HG03439 (cell line): ENCODE measurements around the gene ZNF687.
A peak's percentile ranks its signal among the peaks of the same experiment; 100 is the strongest.

ENCODE experiments used
- ATAC-seq: cut with Tn5 transposase; IDR thresholded peaks from one replicate; pipeline ENCODE4 v1.9.1; 2021; ENCODE audit warnings: mild to moderate bottlenecking, moderate library complexity; ENCODE audit not compliant: unreplicated experiment

Gene ZNF687

GRCh38 chr1:151281225-151281968 lies 702 bp upstream of the ZNF687 start:
- ATAC-seq = peak; percentile 36

DNA sequence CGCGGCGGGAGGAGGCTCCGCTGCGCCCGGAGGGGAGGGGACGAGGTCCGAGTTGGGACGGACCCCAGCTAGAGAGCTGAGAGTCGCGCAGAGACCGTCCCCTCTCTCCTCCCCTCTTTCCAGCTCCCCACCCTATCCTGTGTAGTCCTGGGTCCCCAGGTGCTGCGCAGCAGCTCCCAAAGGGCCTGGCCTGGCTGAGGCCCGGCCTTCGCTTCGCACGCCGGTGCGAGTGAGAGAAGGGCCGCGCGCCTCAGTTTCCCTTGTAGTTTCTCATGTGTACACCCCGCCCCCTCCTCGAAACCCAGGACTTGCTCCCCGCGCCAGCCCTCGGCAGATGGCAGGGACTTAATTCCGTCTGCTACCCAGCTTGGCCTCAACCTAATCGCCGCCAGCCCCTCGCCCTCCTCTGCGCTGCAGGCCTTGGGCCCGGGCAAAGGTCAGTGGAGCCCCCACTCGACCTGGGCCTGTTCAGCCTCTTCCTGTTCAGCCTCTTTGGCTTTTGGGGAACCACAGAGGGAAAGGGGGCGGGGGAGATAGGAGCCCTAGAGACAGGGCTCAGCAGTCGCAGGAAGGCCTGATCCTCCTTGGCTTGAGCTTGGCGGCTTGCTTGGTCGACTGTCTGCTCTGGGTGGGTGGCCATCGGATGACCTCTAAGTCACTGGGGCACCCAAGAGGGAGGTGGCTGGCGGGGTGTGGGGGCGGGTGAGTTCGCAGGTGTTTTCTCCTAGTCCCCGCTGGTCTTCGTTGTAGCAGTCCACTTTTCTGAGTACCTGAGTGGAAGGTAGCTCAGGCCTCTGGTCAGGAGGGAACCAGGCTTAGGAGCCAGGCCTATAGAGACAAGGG lies 1.0 kb downstream of the ZNF687 start:
- no peak for ATAC-seq

- ATAC-seq = no peak
These were observed 2.0 kb downstream of the ZNF687 start for GRCh38 chr1:151284013-151284577.

- ATAC-seq = no peak
These were observed 4.7 kb downstream of the ZNF687 start for GRCh38 chr1:151286619-151287340.

GRCh38 chr1:151287341-151287699 lies 5.2 kb downstream of the ZNF687 start:
- ATAC-seq = no peak

- ATAC-seq = no peak
These were observed 5.8 kb downstream of the ZNF687 start for GRCh38 chr1:151287767-151288500.

GRCh38 chr1:151288502-151288901 lies 6.4 kb downstream of the ZNF687 start:
- ATAC-seq = no peak

DNA sequence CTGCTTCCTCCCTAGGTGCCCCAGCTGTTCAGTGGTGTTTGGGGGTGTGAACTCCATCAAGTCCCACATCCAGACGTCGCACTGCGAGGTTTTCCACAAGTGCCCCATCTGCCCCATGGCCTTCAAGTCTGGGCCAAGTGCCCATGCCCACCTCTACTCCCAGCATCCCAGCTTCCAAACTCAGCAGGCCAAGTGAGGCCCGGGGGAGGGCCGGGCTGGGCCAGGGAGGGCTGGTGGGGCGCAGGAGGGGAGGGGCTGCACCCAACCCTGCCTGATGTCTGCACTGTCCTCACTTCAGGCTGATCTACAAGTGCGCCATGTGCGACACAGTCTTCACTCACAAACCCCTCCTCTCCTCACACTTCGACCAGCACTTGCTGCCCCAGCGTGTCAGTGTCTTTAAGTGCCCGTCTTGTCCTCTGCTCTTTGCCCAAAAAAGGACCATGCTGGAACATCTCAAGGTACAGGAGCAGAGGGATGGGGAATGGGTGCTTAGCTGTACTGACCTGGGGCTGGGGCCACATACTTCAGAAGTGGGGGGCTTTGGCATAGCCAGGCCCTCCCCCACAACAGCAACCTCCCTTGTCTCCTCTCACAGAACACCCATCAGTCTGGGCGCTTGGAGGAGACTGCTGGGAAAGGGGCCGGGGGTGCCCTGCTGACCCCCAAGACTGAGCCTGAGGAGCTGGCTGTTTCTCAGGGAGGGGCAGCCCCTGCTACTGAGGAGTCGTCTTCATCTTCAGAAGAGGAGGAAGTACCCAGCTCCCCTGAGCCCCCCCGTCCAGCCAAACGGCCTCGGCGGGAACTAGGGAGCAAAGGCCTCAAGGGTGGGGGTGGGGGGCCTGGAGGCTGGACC lies 7.2 kb downstream of the ZNF687 start:
- ATAC-seq = no peak

DNA sequence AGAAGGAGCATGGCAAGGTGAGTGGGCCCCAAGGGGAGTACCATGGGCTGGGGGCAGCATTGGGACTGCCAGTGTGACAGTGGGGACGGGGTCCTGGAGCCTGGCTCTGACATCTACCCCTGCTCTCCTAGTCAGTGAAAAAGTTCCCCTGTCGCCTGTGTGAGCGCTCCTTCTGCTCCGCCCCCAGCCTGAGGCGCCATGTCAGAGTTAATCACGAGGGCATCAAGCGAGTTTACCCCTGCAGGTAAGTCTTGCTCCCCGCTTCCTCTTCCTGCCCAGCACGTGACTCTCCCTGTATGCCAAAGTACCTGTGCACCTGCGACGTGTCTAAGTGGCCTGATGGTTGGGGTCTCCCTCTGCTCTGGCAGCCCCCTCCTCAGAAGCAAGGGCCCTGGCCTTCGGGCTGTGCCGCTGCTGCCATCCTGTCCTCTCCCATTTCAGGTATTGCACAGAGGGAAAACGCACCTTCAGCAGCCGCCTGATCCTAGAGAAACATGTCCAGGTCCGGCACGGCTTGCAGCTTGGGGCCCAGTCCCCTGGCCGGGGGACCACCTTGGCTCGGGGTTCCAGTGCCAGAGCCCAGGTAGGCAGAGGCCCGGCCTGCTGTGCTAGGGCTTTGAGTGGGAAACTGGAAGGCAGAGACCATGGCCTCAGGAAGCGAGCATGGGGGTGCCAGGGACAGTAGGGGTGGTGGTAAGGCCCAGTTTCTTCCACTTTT lies 8.1 kb downstream of the ZNF687 start:
- no peak for ATAC-seq

- ATAC-seq = no peak
These were observed 8.7 kb downstream of the ZNF687 start for GRCh38 chr1:151290709-151291303.

GRCh38 chr1:151292207-151293030 lies 10.3 kb downstream of the ZNF687 start:
- ATAC-seq = no peak

GRCh38 chr1:151293093-151293492 lies 11.0 kb downstream of the ZNF687 start:
- no peak for ATAC-seq

GRCh38 chr1:151294742-151295462 lies 12.8 kb downstream of the ZNF687 start:
- no peak for ATAC-seq

DNA sequence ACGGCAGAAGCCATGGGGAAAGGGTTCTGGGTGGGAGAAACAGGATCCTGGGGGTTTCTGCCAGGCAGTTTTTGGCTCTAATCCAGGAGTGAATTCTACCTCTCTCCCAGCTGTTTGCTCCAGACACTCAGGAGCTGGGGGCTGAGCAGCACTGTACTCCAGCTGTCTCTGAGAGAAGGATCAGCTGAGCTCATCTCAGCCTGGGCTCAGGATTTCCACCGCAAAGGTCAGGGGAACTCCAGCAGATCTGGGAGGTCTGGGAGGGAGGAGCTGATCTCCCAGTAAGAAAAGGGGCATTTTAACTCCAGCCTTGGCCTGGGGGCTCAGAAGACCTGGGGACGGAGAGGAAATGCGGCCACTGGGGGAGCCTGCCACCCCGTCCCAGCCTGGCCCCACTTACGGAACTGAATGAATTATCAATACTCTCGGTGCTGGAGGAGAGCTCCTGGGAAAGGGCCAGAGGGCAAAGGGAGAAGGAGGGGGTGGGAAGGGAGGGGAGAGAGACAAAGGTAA lies 27.8 kb downstream of the ZNF687 start:
- ATAC-seq = no peak

GRCh38 chr1:151311011-151311410 lies 28.9 kb downstream of the ZNF687 start:
- ATAC-seq = no peak

- ATAC-seq = no peak
These were observed 29.7 kb downstream of the ZNF687 start for GRCh38 chr1:151311589-151312331.
